OCI-LY7 (cell line): Measurements from ENCODE around the gene KCND3.

Source experiments
- CTCF ChIP-seq: fragments of 200-600 bp; sonication (generic); conservative IDR thresholded peaks from 2 replicates; pipeline ENCODE4 v1.5.1; 2014; ENCODE audit warnings: mild to moderate bottlenecking, antibody characterized with exemption, low read length, moderate library complexity, mixed read lengths
- EZH2phosphoT487 ChIP-seq: fragments of 200-600 bp; sonication (generic); IDR thresholded peaks from 2 replicates; pipeline ENCODE4 v1.6.1; 2018; ENCODE audit warnings: low read depth, borderline replicate concordance, mild to moderate bottlenecking, mixed run types, antibody characterized with exemption, low read length, moderate library complexity, mixed read lengths

GRCh38 chr1:111879081-111879480, 110.4 kb downstream of the KCND3 start:
- TF ChIP-seq CTCF (no peak), EZH2phosphoT487 (no peak)
